Neural crest cell (in vitro differentiated cells): Measurements from ENCODE around the gene CUBN. TPM values are rescaled to one million over a fixed set of nuclear protein-coding genes. Genes with fewer than 3 reads are reported as not detected.

Source experiments
- DNase-seq: peaks from one replicate; pipeline ENCODE4 v3.0.0; 2021; ENCODE audit warnings: low read depth, mixed read lengths, low spot score
- H3K27ac Mint-ChIP-seq: one replicate; pipeline ENCODE4 v1.8.0; 2021; ENCODE audit warnings: mild to moderate bottlenecking, mixed read lengths; ENCODE audit not compliant: unreplicated experiment
- H3K27me3 Mint-ChIP-seq: 2 replicates; pipeline ENCODE4 v1.8.0; 2021; ENCODE audit warnings: low read depth, mild to moderate bottlenecking, mixed read lengths
- H3K36me3 Mint-ChIP-seq: 2 replicates; pipeline ENCODE4 v1.8.0; 2021; ENCODE audit warnings: low read depth, mild to moderate bottlenecking, mixed read lengths
- H3K4me1 Mint-ChIP-seq: 2 replicates; pipeline ENCODE4 v1.8.0; 2021; ENCODE audit warnings: mixed read lengths
- H3K4me3 Mint-ChIP-seq: one replicate; pipeline ENCODE4 v1.8.0; 2021; ENCODE audit warnings: mild to moderate bottlenecking, mixed read lengths
- H3K9me3 Mint-ChIP-seq: 2 replicates; pipeline ENCODE4 v1.8.0; 2021; ENCODE audit warnings: mixed read lengths
- CTCF ChIP-seq: fragments of 200-600 bp; sonication (generic); conservative IDR thresholded peaks from 2 replicates; pipeline ENCODE4 v1.5.0; 2021; ENCODE audit warnings: antibody characterized with exemption, mild to moderate bottlenecking
- total RNA-seq: library from RNA; stranded (reverse); gene quantifications from 2 replicates; pipeline ENCODE4 v1.2.1, GENCODE V29; 2021

Gene CUBN
- total RNA-seq, 1 donor from 2014 or later = 2.2 TPM

GRCh38 chr10:16814012-16814411 lies 315.6 kb downstream of the CUBN start:
- DNase-seq = no peak
- Mint-ChIP-seq H3K9me3 (no peaks in the 10 kb centered on the region), H3K4me1 (peaks cover 30% of the 10 kb centered on the region), H3K27ac (no peak overlapping the region), H3K27me3 (peaks cover 10% of the 10 kb centered on the region), H3K36me3 (no peaks in the 10 kb centered on the region), H3K4me3 (no peak overlapping the region)
- no peak for TF ChIP-seq CTCF

DNA sequence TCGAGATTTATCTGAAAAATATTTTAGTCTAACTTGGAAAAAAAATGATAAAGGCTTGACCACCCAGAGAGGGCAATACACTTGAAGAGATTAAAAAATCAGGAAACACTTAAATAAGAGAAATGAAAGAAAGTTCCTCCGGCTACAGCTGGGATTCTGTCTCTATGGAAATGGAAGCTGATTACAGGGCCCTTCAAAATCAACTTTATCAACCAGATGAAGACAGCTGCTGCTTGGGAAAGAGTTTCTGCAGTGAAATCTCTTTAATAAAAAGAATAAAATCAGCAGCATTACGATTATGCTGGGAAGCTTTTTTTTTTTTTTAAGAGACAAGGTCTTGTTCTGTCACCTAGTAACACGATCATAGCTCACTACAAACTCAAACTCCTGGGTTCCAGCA lies 316.9 kb downstream of the CUBN start:
- Mint-ChIP-seq H3K9me3 (no peaks in the 10 kb centered on the region), H3K27me3 (peaks cover 2% of the 10 kb centered on the region), H3K4me3 (no peak overlapping the region), H3K4me1 (peaks cover 24% of the 10 kb centered on the region), H3K27ac (no peak overlapping the region), H3K36me3 (no peaks in the 10 kb centered on the region)
- no peak for TF ChIP-seq CTCF
- DNase-seq = no peak

- no peak overlapping the region for H3K27ac Mint-ChIP-seq
- H3K36me3 Mint-ChIP-seq = peaks cover 4% of the 10 kb centered on the region
- no peaks in the 10 kb centered on the region for H3K9me3 Mint-ChIP-seq
- H3K4me3 Mint-ChIP-seq = peak overlapping the region; percentile 20
- no peaks in the 10 kb centered on the region for H3K27me3 Mint-ChIP-seq
- peaks cover 15% of the 10 kb centered on the region for H3K4me1 Mint-ChIP-seq
- no peak for DNase-seq
- TF ChIP-seq CTCF = no peak
These were observed 317.8 kb downstream of the CUBN start for GRCh38 chr10:16811765-16812164.

DNA sequence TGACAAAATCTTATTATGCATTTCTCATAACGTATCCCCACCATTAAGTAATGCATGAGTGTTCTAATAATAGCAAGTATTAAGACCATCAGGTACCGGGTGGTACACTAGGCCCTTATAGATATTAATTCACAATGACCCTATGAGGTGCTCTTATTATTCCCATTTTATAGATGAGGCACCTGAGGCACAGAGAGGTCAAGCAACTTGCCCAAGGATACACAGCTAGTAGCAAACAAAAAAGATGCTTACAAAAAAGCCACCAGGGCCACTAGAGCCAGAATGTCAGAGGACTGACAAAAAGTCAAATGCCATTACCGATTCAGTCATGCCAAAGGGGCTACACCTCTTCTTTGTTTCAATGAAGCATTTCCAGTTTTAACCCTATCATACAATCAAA lies 318.3 kb downstream of the CUBN start:
- Mint-ChIP-seq H3K27me3 (no peaks in the 10 kb centered on the region), H3K36me3 (peaks cover 4% of the 10 kb centered on the region), H3K4me1 (peaks cover 13% of the 10 kb centered on the region), H3K9me3 (no peaks in the 10 kb centered on the region), H3K27ac (no peak overlapping the region), H3K4me3 (no peak overlapping the region)
- TF ChIP-seq CTCF = no peak
- DNase-seq = no peak

DNA sequence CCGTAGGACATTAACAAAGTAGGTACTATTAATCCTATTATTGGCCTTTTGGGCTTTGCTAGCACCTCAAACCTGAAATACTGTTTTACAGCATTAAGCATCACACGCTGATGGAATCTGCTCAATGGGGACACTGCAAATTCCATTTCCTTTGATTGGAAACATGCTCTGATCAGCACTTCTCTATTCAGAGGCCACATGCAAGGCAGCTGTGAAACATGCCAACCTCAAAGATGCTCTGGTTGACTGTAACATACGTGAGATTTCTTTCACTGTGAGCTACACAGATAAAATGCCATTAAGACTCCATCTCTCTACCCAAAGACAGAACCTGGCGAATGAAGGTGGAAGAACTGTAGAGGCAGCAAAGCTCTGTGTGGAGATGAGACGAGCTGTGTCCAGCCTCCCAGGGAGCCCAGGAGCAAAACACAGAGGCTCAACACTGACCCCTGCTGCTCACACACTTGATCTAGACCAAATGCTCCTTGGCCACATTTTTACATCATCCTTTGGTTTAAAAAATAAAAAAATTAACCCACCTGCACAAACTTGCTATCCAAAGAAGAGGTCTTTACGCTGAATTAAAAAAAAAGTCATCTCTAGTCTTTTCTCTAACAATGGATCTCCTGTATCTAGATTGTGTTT lies 320.4 kb downstream of the CUBN start:
- peak; percentile 58 for DNase-seq
- Mint-ChIP-seq H3K4me1 (peaks cover 3% of the 10 kb centered on the region), H3K27me3 (no peaks in the 10 kb centered on the region), H3K27ac (no peak overlapping the region), H3K4me3 (no peak overlapping the region), H3K9me3 (peaks cover 2% of the 10 kb centered on the region), H3K36me3 (peaks cover 7% of the 10 kb centered on the region)
- TF ChIP-seq CTCF = peak; percentile 64
